Activated CD4-positive, alpha-beta T cell treated with anti-CD3 and anti-CD28 coated beads, Interleukin-2, amount 50 U/mL, for 48 hours (primary cell): ENCODE data around the gene LYRM1.

Experiments used
- DNase-seq, 2 experiments: peaks; one replicate each; pipeline ENCODE4 v3.0.0-alpha.2; 2020

Gene LYRM1

GRCh38 chr16:20871941-20872815 lies 28.4 kb upstream of the LYRM1 start:
- no peak for DNase-seq

- DNase-seq, result no peak
Measured at GRCh38 chr16:20873331-20873730, 27.2 kb upstream of the LYRM1 start.

- DNase-seq, result no peak
Measured at GRCh38 chr16:20874088-20874581, 26.4 kb upstream of the LYRM1 start.

DNA sequence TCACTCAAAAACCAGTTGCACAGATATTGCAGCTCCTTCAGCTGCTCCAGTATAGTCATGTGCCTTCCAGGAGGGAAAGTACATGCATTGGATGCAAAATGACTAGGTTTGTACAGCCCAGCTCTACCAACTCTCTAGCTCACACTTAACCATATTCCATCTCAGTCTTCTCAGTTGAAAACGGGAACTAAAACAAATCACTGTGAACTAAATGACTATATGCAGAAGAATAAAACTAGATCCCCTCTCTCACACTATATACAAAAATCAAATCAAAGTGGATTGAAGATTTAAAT lies 25.3 kb upstream of the LYRM1 start:
- no peak for DNase-seq

- DNase-seq, result peak in 1 of 2 experiments; percentile 25
Measured at GRCh38 chr16:20878682-20879147, 21.9 kb upstream of the LYRM1 start.

- no peak for DNase-seq
Measured at GRCh38 chr16:20879175-20880040, 21.2 kb upstream of the LYRM1 start.

- DNase-seq, result no peak
Measured at GRCh38 chr16:20880867-20881502, 19.6 kb upstream of the LYRM1 start.

DNA sequence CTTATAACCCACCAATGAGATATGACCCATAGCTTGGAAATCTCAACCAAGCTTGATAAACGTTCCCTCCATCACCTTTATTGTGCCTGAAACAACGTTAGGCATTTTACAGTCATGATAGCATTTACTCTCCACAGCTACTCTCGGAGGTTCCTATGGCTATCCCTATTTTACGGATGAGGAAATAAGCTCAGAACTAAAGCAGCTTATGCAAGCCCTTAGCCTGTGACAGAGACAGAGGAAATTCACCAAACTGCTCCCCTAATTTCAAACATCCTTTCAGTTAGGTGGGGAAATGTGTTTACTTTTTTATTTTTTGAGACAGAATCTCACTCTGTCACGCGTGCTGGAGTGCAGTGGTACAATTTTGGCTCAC lies 19.1 kb upstream of the LYRM1 start:
- DNase-seq, result no peak

DNA sequence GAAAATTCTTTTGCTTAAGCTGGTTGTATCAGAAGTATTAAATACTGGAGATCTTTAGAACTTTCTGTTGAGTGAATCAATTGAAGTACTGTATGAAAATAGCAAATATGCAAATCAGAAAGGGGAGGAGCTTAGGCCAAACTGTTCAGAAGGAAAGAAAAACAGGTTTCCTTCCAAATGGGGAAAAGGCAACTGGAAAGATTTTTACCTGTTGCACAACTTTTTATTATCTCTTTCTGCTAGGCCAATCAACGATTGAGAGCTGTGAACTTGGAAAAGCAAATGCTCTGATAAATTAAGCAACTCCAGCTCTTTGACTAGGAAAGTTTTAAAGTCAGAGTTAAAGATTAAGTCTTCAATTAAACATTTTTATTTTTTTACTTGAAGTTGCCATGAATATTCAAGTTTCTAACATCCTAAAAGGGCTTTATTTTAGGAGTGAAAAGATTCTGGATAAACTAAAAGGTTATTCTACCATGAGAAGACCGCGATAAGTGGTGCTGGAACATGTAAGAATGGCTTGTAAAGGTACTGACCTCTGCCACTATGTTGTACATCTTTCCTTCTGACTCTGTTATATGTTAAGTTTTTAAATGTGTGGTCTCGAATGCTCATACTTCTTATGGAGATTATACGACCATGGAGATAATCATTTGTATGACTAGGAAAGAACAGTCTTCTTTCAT lies 16.9 kb upstream of the LYRM1 start:
- no peak for DNase-seq

- peak in 1 of 2 experiments; percentile 30 for DNase-seq
Measured at GRCh38 chr16:20884240-20884556, 16.4 kb upstream of the LYRM1 start.

DNA sequence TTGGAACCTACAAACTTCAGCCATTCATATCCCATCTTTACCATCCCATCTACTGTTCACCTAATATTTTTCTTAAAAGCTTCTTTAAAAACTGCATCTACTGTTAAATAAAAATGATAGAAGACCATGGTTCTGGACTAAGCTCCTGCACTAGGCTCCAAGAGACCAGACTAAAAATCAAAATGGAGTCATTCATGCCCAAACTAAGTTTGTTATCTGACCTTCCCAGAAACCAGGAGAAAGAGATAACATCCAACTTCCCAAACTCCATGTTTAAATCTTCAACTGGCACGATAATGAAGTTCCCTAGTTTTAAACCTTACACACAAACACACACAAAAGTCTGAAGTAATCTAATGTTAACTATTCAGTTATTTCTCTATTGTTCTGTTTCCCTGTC lies 14.3 kb upstream of the LYRM1 start:
- DNase-seq, result no peak

GRCh38 chr16:20887207-20887606 lies 13.4 kb upstream of the LYRM1 start:
- no peak for DNase-seq

GRCh38 chr16:20889625-20890275 lies 10.8 kb upstream of the LYRM1 start:
- no peak for DNase-seq

DNA sequence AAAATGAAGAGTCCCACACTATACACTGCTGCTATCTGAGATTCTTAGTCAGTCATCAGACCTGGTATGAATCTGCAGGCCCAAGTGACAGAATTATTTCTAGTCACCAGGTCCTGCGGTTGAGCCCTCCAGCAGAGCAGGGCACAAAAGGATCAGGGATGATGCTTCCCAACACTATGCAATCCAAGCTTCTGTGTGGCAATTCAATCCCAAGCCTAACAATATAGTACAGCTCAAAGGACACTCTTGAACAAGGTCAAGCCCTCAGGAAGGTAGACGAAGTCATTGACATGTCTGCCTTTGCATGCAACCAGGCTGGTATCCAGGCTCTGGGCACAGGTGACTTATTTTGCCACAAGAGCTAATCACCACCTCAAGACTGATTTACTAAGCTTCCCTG lies 6.2 kb upstream of the LYRM1 start:
- no peak for DNase-seq

DNA sequence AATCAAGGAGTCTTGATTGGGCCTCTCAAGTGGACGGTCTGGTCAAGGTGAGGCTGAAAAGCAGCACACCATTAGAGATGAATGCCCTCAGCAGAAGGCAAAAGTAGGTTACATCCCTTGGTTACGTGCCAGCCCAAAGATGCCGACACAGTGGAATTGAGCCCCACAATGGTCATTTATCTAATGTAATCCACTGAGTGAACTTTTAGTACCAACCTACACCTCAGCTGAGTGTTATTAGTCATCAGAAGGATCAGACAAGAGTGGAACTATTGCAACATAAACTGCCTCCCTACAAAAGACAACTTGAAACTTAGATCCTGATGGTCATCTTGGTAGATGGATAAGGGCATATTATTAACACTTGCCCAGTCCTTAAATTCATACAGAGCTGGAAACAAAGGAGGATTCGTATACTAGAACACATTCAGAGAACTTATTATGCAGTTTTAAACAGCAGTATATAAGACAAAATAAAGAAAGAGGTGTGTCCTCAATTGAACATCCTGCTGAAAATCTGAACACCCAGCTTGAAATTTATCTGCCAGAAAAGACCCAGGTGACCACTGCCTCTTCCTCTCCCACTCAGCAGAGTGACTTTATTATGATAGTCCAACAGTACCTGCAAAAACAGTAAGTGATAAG lies 3.2 kb upstream of the LYRM1 start:
- no peak for DNase-seq

GRCh38 chr16:20897922-20898321 lies 2.6 kb upstream of the LYRM1 start:
- DNase-seq, result no peak

DNA sequence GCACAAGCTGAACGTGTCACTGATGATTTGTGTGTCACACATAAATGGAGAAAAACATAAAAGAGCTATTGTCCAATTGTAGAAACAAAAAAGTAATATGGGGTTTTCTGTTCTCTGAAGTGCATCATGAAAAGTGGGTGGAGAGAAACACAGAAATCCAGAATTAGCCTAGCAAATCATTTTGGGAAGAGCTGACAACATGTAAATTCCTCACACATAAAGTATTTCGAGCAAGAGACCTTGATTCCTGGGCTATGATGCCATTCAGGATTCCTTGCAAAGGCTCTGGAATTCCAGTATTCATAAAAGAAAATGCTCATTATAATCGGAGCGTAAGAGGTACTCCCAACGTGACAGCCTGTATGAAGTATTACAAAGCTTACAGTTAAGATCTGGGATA lies 1.5 kb upstream of the LYRM1 start:
- DNase-seq, result no peak

DNA sequence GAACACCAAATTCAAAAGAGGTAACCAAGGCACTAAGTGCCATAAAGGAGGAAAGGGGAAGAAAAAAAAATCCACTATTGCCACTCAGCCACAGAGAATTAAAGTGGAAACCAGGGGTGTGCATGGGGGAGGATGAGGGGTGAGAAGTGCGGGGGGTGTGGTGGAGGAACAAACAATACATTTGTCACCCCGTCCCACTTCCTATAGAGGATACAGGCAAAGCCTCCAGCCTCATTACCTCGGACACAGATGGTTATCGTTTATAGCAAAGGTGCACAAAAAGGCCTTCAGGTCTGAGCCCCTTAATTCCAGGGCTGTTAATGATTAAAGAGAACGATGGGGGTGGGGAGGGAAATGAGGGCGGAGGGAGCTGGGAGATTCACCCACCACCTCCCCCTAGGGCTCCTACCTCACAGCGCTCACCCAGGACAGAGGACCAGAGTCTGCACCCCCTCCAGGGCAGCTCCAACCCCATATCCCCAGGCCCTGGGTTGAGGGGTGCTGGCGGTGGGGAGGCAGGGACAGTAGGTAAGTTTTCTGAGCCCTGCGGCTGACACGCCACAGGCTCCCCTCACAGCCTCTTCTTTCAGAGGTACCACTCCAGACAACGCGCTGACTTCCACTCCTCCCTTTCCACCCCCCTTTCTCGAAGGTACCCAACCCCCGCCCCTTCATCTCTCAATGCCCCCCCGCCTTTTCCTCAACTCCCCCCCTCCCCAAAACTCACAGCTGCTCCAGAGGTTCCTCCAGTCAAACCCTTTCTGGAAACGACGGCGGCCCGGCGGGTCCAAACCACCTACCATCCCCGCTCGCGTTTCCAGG lies 883 bp upstream of the LYRM1 start:
- DNase-seq, result no peak

DNA sequence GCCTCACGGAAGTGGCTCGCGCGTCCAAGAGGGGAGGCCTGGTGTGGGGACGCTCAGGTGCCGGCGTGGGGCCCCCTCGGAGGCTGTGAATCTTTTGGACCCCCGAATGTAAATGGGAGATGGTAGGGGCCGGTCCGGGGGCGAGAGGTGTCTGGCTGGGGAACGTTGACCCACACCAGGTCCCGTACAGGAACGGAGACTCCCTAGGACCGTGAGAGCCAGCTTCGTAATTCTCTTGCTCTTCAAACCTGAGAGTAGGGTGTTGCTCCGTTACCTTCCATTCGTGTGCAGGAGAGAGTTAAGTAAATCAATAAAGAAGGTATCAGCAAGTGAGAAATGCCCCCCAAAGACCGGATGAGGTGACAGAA lies 481 bp downstream of the LYRM1 start:
- no peak for DNase-seq

GRCh38 chr16:20901436-20902112 lies 1.0 kb downstream of the LYRM1 start:
- peak; percentile 19 to 32 for DNase-seq
